Lung (tissue), 12 donors: ENCODE data around the gene MYADML2. TPM values are rescaled to one million over a fixed set of nuclear protein-coding genes. Genes with fewer than 3 reads are reported as not detected.

ENCODE experiments used
- ATAC-seq: fragments of 200-7000 bp; cut with Tn5 transposase; one replicate; pipeline ENCODE4 v1.9.1; 2020; ENCODE audit warnings: moderate number of reproducible peaks; ENCODE audit not compliant: insufficient read depth, low FRiP score
- DNase-seq, 3 donors: peaks; one replicate each; pipeline ENCODE4 v3.0.0-alpha.2; 2013 to 2017
- H3K27ac ChIP-seq, 2 donors: one replicate each; pipeline ENCODE4 v1.5.1; 2013; ENCODE audit warnings: mild to moderate bottlenecking in 2 of 2, moderate library complexity in 2 of 2, control low read depth in 1 of 2, inconsistent platforms in 1 of 2, low read depth in 1 of 2, low read length in 1 of 2
- H3K27me3 ChIP-seq, 3 donors: one replicate each; pipeline ENCODE4 v1.5.1; 2013; ENCODE audit warnings: low read length in 2 of 3; ENCODE audit not compliant: control insufficient read depth in 3 of 3, insufficient read depth in 3 of 3
- H3K36me3 ChIP-seq, 4 donors: one replicate each; pipeline ENCODE4 v1.5.1; 2013; ENCODE audit warnings: low read length in 4 of 4, mild to moderate bottlenecking in 1 of 4, moderate library complexity in 1 of 4; ENCODE audit not compliant: control insufficient read depth in 4 of 4, insufficient read depth in 4 of 4
- H3K4me1 ChIP-seq, 5 donors: one replicate each; pipeline ENCODE4 v1.5.1; 2013; ENCODE audit warnings: low read length in 5 of 5, mild to moderate bottlenecking in 2 of 5, moderate library complexity in 1 of 5; ENCODE audit not compliant: control insufficient read depth in 5 of 5, insufficient read depth in 5 of 5
- H3K4me3 ChIP-seq: one replicate; pipeline ENCODE4 v1.5.1; 2013; ENCODE audit warnings: mild to moderate bottlenecking, control low read depth, moderate library complexity
- H3K9ac ChIP-seq, 2 donors: one replicate each; pipeline ENCODE4 v1.5.1; 2013; ENCODE audit warnings: low read length in 2 of 2, control low read depth in 1 of 2; ENCODE audit not compliant: insufficient read depth in 1 of 2
- H3K9me3 ChIP-seq, 4 donors: one replicate each; pipeline ENCODE4 v1.5.1; 2013; ENCODE audit warnings: low read length in 3 of 4, mild to moderate bottlenecking in 1 of 4, moderate library complexity in 1 of 4; ENCODE audit not compliant: control insufficient read depth in 4 of 4, insufficient read depth in 3 of 4
- WGBS, 2 donors: extraction: QIAGEN DNeasy Blood & Tissue Kit; methylation state at CpG; one replicate each; pipeline ENCODE4 v1.1.7; 2013; 5-methylcytosine and 5-hydroxymethylcytosine counted together
- polyA plus RNA-seq, 2 donors: library from polyadenylated mRNA; stranded (reverse); fragments of 200-250 nt; gene quantifications; one replicate each; pipeline ENCODE4 v1.2.1, GENCODE V29; 2013
- total RNA-seq, 2 donors: library from RNA; depleted of rRNA in 1 of 2; stranded (reverse); fragments of >200 nt in 1 of 2; gene quantifications; one replicate each; pipeline ENCODE4 v1.2.1, GENCODE V29; 2014 to 2021
- TF ChIP-seq, protein P1 (sequence below): IDR thresholded peaks from 2 replicates; pipeline ENCODE4 v1.5.1; 2012; ENCODE audit warnings: mild to moderate bottlenecking; ENCODE audit errors: control extremely low read depth, extremely low read depth
- donor health status: control.
- donor health status: control.
- donor health status: Bipolar disorder and iron deficiency.
- donor health status: healthy.
- donor health status: DM: yes; HTN: yes; CAD: no.

MYADML2 gene
- total and polyA plus RNA-seq, 4 donors = not detected

DNA sequence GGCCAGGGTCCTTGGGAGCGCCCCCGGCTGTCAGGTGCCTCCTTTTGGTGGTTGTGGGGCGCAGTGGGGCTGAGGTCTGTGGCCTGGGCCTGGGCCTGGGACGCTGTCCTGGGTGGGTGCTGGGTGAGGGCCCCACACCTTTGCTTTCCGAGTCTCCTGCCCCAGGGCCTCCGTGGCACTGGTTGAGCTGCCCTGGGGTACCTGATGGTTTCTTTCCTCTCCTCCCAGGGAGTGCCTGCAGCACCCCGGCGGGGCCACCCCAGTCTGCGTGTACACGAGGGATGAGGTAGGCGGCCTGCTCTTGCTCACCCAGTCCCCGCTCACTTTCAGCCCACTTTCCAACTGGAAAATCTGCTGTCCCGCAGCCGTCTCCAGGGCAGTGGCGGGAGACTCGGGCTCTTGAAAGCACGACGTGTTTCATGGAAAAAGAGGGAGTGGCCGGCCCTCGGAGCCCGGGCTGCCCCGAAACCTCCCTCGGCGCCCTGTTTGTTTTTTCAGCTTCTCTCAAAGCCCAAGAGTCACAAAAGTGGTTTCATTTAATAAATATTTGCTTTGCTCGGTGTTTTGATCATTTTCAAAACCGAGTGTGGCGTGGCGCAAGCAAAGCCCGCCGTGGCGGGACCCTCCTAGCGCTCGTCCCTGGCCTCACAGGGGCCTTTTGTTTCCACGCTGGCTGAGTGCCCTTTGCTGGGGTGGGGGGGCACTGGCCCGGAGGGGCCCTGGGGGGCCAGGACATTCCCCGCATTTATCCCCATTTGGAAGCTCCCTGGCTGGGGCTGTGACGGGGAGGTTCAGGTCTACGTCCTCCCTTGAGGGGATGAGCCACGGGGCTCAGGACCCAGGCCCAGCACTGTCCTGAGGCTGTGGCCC is 47.8 kb upstream of the MYADML2 start:
- 65 to 78% methylated on average over 38 to 39 of the region's 39 CpGs for WGBS, 2 donors
- peak; percentile 60 to 76 (median 72) for DNase-seq
- Histone ChIP-seq H3K27ac (no peak overlapping the region), H3K9me3 (no peaks in the 10 kb centered on the region), H3K9ac (peak overlapping the region in 1 of 2 donors; percentile 13), H3K4me1 (peaks cover 0 to 52% (median 22%) of the 10 kb centered on the region in 5 donors), H3K4me3 (no peak overlapping the region), H3K27me3 (no peaks in the 10 kb centered on the region), H3K36me3 (peaks cover 0 to 19% (median 4%) of the 10 kb centered on the region in 4 donors)
- TF ChIP-seq, protein P1, sequence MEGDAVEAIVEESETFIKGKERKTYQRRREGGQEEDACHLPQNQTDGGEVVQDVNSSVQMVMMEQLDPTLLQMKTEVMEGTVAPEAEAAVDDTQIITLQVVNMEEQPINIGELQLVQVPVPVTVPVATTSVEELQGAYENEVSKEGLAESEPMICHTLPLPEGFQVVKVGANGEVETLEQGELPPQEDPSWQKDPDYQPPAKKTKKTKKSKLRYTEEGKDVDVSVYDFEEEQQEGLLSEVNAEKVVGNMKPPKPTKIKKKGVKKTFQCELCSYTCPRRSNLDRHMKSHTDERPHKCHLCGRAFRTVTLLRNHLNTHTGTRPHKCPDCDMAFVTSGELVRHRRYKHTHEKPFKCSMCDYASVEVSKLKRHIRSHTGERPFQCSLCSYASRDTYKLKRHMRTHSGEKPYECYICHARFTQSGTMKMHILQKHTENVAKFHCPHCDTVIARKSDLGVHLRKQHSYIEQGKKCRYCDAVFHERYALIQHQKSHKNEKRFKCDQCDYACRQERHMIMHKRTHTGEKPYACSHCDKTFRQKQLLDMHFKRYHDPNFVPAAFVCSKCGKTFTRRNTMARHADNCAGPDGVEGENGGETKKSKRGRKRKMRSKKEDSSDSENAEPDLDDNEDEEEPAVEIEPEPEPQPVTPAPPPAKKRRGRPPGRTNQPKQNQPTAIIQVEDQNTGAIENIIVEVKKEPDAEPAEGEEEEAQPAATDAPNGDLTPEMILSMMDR = no peak
- ATAC-seq = no peak

DNA sequence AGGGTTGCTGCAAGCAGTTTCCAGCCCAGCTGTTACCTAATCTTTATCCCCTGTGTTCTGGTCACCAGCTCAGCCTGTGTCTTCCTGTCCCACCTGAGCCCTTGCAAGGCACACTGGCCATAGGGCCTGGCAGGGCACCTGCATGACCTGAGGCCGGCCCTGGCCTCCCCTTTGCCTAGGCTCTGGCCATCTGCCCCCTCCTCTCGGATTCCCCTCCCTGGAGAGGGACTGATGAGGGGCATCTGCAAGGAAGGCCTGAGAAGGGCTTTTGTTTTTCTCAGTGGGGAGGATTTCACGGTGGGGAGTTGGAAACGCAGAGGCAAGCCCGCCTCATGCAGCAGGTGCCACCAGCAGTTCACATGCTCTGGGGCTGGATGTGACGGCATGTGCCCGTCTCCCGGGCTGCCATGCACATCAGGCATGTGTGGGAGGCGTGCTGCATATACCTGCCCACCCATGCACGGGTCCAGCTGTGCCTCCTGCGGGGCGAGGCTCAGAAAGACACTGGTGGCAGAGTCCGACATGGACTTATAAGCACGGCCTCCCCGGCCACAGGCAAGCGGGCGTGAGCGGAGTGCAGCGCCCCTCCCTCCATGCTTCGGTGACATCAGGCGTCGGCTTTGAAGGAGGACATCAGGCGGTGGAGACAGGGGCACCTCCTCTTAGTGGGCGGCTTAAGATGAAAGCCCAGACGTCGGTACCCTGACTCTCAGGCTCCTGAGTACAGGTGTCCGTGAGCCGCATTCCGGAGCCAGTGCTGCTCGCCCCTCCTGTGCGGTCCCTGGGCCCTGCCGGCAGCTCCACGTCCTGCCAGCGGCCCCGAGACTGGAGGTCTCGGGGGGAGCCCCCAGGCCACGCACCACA is 46.9 kb upstream of the MYADML2 start:
- Histone ChIP-seq H3K4me1 (peaks cover 0 to 49% (median 22%) of the 10 kb centered on the region in 5 donors), H3K9me3 (no peaks in the 10 kb centered on the region), H3K36me3 (peaks cover 0 to 19% (median 4%) of the 10 kb centered on the region in 4 donors), H3K27ac (no peak overlapping the region), H3K27me3 (no peaks in the 10 kb centered on the region), H3K4me3 (no peak overlapping the region), H3K9ac (no peak overlapping the region)
- TF ChIP-seq, protein P1 = no peak
- no peak for ATAC-seq
- no peak for DNase-seq
- 83 to 92% methylated on average over 37 of the region's 37 CpGs for WGBS, 2 donors

- H3K27ac ChIP-seq = peak overlapping the region; percentile 48 to 63
- ATAC-seq (no peak), DNase-seq (peak; percentile 83 to 88 (median 84))
- peaks cover 0 to 19% (median 4%) of the 10 kb centered on the region in 4 donors for H3K36me3 ChIP-seq
- peaks cover 0 to 45% (median 22%) of the 10 kb centered on the region in 5 donors for H3K4me1 ChIP-seq
- TF ChIP-seq, protein P1 = no peak
- WGBS, 2 donors = 75 to 87% methylated on average over 30 to 31 of the region's 31 CpGs
- H3K9ac ChIP-seq = peak overlapping the region in 1 of 2 donors; percentile 55
- no peaks in the 10 kb centered on the region for H3K27me3 ChIP-seq
- no peak overlapping the region for H3K4me3 ChIP-seq
- no peaks in the 10 kb centered on the region for H3K9me3 ChIP-seq
Measured at GRCh38 chr17:81992306-81993102, 45.5 kb upstream of the MYADML2 start.
